Astrocyte of the cerebellum (primary cell): ENCODE results near the gene DUSP23.

Source experiments
- DNase-seq: peaks from one replicate; pipeline ENCODE4 v3.0.0-alpha.2; 2011; ENCODE audit warnings: low read depth
- H3K4me3 ChIP-seq: 2 replicates; pipeline ENCODE4 v1.5.1; 2011; ENCODE audit warnings: mild to moderate bottlenecking, low read depth, low read length, moderate library complexity
- CTCF ChIP-seq: IDR thresholded peaks from 2 replicates; pipeline ENCODE4 v1.5.1; 2012; ENCODE audit warnings: low read length, low read depth, moderate library complexity, mild to moderate bottlenecking; ENCODE audit errors: missing control alignments
- in situ Hi-C: cut with HindIII; loops from 2 replicates; pipeline ENCODE4 v1.10.0; 2017; ENCODE audit warnings: low sequenced_read_pairs

The DUSP23 gene

GRCh38 chr1:159750621-159751020, 30.1 kb upstream of the DUSP23 start:
- no peak overlapping the region for H3K4me3 ChIP-seq
- DNase-seq: no peak
- in situ Hi-C loops: no loop called here
- no peak for TF ChIP-seq CTCF

DNA sequence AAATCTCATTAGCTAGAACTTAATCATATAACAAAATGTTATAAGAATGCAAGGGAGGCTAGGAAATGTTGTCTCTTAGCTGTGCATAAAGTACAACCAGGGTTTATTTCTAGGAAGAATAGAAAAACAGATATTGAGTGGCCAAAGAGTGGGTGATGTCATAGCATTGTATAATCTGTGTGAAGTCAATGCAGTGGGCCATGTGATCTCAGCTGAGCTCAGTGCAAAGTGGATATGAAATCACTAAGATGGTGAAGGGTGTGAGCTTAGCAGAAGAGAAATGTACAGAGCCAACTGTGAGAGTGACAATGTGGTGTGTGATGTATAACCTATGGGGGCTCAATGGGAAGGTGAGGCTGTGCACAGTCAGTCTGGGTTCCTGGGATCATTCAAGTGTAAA, 29.7 kb upstream of the DUSP23 start:
- no peak for DNase-seq
- no peak for TF ChIP-seq CTCF
- in situ Hi-C loops: no loop called here
- no peak overlapping the region for H3K4me3 ChIP-seq

GRCh38 chr1:159752135-159752580, 28.6 kb upstream of the DUSP23 start:
- DNase-seq: no peak
- TF ChIP-seq CTCF: no peak
- no peak overlapping the region for H3K4me3 ChIP-seq
- in situ Hi-C loops: no loop called here

GRCh38 chr1:159753386-159753785, 27.4 kb upstream of the DUSP23 start:
- in situ Hi-C loops: no loop called here
- no peak overlapping the region for H3K4me3 ChIP-seq
- no peak for DNase-seq
- no peak for TF ChIP-seq CTCF

GRCh38 chr1:159755451-159756007, 25.2 kb upstream of the DUSP23 start:
- H3K4me3 ChIP-seq: no peak overlapping the region
- DNase-seq: no peak
- no peak for TF ChIP-seq CTCF
- in situ Hi-C loops: no loop called here

- no peak for TF ChIP-seq CTCF
- H3K4me3 ChIP-seq: no peak overlapping the region
- no peak for DNase-seq
- in situ Hi-C loops: no loop called here
Observed at GRCh38 chr1:159756397-159756796, 24.4 kb upstream of the DUSP23 start.

GRCh38 chr1:159763686-159764085, 17.1 kb upstream of the DUSP23 start:
- in situ Hi-C loops: no loop called here
- TF ChIP-seq CTCF: no peak

More at GRCh38 chr1:159763686-159764085, 17.1 kb upstream of the DUSP23 start:
- H3K4me3 ChIP-seq: no peak overlapping the region
- no peak for DNase-seq
